ENCODE results near the gene CRABP1.

GRCh38 chr15:78306176-78306774 lies 33.9 kb upstream of the CRABP1 start:
- TF ChIP-seq, protein P1, sequence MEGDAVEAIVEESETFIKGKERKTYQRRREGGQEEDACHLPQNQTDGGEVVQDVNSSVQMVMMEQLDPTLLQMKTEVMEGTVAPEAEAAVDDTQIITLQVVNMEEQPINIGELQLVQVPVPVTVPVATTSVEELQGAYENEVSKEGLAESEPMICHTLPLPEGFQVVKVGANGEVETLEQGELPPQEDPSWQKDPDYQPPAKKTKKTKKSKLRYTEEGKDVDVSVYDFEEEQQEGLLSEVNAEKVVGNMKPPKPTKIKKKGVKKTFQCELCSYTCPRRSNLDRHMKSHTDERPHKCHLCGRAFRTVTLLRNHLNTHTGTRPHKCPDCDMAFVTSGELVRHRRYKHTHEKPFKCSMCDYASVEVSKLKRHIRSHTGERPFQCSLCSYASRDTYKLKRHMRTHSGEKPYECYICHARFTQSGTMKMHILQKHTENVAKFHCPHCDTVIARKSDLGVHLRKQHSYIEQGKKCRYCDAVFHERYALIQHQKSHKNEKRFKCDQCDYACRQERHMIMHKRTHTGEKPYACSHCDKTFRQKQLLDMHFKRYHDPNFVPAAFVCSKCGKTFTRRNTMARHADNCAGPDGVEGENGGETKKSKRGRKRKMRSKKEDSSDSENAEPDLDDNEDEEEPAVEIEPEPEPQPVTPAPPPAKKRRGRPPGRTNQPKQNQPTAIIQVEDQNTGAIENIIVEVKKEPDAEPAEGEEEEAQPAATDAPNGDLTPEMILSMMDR (conservative IDR thresholded peaks at IDR 0.05 in 1 of 2, IDR thresholded peaks at IDR 0.05 in 1 of 2; ENCODE audit: extremely low read depth in 1 of 2, insufficient read depth in 1 of 2, low read depth in 1 of 2, low read length in 2 of 2): no peak
- TF ChIP-seq EZH2 (IDR thresholded peaks at IDR 0.05; ENCODE audit: borderline replicate concordance, low read length): no peak

Measured in mammary epithelial cell (primary cell).